GM18861 (cell line): ENCODE results near the gene JUND.
A peak's percentile ranks its signal among the peaks of the same experiment; 100 is the strongest.

Experiments
- ATAC-seq: cut with Tn5 transposase; IDR thresholded peaks from one replicate; pipeline ENCODE4 v1.9.1; 2021; ENCODE audit not compliant: unreplicated experiment

JUND gene

DNA sequence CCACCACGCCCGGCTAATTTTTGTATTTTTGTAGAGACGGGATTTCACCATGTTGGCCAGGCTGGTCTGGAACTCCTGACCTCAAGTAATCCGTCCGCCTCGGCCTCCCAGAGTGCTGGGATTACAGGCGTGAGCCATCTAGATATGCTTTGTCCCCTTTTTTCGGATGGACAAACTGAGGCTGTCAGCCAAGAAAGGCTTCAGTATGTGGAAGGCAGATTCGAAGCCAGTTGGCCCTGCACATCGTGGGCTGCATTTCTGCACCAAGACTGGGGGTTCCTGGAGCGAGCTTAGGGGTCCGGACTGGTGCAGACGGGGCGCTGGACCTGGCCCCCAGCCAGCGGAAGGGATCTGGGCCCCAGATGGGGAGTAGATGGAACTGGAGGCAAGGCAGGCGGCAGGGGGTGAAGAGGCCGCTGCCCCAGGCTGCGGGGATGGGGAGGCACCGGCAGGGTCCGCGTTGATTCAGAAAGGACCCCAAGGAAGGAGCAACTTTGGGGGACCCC, 9.7 kb upstream of the JUND start:
- no peak for ATAC-seq

DNA sequence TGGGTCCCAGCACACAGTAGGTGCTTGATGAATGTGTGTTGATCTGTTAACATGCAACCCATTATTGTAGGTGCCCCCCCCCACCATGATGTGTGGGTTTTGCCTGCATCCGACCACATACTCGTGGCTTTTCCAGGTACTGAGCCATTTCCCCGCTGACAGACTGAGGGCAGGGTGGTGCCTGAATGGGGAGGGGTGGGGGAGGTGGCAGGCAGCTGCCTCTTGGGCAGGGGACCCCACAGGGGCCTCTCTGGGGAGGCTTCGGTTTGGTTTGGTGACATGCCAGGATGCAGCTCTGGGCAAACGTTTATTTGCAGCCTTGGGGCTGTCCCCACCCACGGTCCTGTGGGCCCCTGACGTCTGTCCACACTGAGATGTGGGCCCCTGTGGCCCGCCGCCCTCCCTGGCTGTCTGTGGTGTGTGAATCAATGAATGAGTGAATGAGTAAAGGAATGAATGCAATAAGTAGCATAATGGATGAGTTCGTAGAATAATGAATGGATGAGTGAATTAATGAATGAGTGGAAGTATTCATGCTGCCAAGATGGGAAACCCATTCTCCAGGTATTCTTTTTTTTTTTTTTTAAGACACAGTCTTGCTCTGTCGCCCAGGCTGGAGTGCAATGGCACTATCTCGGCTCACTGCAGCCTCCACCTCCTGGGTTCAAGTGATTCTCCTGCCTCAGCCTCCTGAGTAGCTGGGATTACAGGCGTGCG, 9.0 kb upstream of the JUND start:
- peak; percentile 42 for ATAC-seq

DNA sequence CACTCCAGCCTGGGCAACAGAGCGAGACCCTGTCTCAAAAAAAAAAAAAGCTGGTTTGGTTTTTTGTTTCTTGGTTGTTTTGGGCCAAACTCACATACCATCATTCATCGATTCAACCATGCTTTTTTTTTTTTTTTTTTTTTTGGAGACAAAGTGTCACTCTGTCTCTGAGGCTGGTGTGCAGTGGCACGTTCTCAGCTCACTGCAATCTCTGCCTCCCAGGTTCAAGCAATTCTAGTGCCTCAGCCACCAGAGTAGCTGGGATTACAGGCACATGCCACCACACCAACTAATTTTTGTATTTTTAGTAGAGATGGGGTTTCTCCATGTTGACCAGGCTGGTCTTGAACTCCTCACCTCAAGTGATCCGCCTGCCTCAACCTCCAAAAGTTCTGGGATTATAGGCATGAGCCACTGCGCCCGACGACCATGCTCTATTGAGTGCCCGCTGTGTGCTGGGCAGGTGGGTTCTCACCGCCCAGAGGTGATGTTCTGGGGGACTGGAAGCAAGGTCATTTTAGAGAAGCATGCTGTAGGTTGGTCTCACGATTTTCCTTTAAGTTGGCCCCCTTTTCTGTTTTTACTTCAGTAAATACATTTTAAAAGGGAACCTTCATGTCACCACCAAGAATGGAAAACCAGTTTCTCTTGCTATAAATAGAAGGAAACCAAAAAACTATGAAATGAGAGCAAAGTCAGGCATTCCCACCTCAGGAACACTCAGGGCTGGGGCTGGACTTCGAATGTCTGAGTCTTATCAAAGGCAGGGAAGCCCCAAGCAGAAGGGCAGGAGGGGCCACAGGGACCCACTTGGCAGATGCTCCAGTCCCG, 8.3 kb upstream of the JUND start:
- no peak for ATAC-seq

DNA sequence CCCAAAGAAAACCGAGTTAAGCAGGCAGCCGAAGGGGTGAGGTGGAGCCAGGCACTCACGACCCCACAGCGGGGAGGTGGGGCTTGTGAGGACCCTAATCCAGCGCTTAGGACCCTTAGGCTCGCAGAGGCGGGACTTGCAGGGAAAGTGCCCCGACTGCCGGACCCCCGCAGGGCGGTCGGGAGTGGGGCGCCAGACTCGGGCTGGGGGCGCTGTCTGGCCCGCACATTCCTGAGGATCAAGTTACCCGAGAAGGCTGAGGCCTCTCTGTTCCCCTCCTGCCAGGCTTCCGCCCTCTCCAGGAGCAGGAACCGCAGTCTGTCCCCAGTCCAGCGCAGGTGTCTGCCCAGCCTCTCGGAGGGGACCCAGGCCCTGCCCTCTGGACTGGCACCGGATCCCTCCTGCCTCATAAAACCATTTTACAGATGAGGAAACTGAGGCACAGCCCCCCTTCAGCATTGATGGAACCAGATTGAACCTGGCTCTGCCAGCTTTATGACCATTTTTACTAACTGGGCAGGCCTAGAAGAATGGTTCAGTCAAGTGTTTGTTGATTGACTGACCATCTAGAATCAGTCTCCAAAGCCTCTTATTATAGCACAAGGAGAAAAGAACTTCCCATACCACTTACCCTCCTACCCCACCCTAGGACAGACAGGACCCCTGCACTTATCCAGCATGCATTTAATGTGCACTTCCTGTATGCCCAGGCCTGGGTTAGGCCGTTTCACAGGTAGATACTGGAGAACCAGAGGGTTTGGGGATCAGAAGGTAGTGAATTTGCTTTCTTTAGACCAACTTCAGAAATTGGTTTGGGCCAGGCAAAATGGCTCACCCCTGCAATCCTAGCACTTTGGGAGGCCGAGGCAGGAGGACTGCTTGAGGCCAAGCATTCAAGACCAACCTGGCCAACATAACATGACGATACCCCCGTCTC, 6.7 kb upstream of the JUND start:
- ATAC-seq, result no peak

DNA sequence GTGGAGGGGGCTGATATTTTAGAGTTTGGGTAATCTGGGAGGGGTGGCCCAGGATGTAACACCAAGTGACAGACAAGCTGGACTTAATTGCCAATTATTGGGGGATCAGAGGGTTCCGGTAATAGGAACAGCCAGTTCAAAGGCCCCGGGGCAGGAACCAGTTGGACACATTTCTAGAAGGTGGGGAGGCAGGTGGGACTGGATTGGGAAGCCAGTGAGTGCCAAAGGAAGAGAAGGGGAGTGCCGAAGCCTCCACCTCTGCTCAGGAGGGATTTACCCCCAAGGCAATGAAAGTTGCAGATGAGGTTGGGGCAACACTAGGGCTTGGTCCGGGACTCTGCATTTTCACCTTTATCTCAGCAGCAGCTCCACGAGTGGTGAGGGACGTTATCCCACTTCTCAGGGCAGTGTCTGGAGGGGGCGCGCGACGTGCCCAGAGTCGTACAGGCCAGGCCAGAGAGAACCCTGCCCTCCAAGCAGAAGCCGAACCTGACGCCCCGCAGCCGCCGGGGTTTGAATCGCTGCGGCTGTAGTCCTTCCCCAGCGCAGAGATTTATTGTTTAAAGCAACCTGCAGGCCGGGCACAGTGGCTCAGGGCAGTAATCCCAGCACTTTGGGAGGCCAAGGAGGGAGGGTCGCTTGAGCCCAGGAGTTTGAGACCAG, 5.7 kb upstream of the JUND start:
- ATAC-seq, result no peak

DNA sequence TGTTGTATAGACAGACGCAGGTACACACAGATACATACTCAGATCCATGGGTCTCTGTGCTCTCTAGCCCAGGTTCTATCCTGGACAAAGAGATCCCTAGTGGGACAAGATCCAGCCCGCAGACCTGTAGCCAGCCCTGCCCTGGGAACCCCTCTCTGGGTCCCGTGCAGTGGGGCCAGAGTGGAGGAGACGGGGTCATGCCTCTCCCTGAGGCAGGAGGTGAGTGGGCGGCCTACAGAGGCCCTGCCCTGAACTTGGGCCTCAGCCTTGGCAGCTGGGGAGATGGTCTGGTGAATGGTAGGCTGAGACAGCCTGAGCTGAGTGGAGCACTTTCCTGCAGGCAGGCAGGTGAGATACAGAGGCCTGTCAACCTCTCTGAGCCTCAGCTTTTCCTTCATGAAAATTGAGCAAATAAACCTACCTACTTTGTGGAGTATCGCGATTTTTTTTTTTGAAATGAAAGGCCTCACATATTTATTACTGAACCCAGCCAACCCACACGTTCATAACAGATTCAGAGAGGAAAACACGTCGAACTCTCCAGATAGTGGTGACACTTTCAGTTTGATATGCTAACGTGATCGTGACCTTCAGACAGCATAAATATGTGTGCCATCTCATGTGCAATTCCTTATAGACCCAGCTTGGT, 3.4 kb upstream of the JUND start:
- ATAC-seq, result no peak

DNA sequence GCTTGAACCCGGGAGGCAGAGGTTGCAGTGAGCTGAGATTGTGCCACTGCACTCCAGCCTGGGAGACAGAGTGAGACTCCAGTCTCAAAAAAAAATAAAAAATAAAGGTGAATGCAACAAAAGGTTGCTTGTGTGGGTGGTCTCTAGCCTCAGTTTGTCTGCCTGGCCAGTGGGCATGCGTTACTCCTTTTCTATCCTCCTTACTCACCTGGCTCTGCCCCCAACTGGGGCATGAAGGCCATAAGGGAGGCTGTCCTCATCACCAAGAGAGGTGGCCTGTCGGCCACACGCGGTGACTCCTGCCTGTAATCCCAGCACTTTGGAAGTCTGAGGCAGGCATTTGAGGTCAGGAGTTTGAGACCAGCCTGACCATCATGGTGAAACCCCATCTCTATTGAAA, 1.9 kb upstream of the JUND start:
- ATAC-seq, result no peak

DNA sequence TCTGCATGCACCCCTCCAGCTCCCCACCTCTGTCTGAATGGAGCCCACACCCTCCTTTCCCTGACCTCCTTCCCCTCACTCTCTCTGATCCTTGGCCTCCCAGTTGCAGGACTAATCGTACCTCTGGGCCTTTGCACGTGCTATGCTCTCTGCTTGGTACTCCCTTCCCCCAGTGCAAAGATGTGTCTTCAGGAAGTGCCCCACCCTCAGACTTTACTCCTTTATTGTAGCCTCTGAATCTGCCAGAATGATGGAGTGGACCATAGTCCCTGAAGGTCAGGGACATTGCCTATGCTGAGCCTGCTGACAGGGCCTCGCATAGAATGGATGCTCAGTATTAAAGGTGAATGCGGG, 1.3 kb upstream of the JUND start:
- ATAC-seq, result no peak

DNA sequence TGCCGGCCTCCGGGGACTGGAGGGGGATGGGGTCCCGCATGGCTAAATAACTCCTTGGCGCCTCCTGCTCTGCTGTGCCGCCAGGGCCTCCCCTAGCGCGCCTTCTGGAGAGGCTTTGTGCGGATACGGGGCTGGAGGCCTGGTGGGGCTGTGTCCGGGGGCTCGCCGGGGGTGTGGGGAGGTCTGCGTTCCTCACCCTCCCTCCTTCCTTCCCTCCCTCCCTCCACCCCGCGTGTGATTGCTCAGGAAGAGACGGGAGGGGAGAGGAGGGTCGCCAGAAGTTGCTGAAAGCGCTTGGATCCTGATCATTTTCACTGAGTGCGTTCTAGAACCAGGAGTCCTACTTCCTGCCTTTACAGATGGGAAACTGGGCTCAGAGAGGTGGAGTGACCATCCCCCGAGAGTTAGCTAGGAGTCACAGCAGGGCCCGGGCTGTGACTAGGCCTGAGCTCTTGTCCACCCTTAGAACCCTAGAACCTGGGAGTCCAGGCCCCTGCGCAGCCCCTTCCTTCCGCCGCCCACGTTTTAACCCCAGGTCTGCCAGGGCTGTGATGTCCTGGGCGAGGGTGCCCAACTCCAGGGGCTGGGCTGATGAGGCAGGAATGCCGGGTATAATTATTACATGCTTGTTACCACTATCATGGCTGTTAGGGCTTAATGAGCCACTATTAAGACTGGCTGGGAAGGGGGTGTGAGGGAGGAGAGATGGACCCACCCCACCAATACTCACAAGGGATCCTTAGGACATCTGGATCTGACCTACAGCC, 782 bp upstream of the JUND start:
- no peak for ATAC-seq

DNA sequence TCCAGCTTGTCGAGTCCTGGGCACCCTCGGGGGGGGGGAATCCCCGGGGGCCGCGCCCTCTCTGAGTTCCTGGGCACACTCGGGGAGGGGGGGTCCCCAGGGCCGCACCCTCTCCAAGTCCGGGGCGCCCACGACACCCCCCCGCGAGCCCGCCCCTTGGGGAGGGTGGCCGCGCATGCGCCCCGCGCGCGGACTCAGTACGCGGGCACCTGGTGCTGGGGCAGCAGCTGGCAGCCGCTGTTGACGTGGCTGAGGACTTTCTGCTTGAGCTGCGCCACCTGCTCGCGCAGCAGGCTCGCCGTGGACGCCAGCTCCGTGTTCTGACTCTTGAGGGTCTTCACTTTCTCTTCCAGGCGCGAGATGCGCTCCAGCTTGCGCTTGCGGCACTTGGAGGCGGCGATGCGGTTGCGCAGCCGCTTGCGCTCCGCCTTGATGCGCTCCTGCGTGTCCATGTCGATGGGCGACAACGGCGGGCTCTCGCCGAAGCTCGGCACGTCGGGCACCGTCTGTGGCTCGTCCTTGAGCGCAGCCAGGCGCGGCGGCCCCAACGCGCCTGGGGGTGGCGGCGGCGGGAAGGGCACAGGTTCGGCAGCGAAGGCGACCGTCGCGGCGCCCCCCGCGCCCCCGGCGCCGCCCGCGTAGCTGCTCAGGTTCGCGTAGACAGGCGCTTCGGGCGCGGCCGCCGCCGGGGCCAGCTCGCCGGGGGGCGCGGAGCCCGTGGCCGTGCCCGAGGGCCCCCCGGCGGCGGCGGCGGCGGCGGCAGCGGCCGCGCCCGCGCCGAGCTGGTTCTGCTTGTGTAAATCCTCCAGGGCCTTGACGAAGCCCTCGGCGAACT, 958 bp downstream of the JUND start:
- peak; percentile 24 for ATAC-seq

DNA sequence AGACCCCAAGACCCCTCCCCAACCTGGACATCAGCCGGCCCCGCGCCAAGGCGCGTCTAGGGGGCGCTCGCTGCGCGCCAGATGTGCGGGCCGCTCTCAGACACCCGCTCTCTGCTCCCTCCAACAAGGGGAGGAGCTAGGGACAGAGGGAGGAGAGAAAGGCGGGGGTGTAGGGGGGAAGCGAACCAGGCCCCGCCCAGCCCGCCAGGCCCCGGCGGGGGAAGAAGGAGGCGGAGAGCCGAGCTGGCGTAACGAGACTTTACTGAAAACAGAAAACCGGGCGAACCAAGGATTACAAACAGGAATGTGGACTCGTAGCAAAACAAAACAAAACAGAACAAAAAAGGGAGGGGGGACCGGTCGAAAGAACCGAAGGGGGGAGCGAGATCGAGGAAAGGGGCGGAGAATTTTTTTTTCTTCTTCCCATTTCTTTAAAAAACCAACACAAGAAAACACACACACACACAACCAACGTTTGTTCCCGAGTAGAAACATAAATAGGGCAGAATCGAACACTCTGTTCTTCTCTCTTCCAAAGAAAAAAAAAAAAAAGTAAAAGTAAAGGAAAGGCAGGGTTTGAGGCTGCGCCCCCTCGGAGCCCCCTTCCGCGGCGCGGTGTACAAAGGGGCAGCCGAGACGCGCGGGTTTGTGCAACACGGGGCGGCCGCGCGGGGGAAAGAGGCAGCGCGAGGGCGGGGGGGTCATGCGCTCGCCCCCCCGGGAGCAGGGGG, 1.7 kb downstream of the JUND start:
- no peak for ATAC-seq

DNA sequence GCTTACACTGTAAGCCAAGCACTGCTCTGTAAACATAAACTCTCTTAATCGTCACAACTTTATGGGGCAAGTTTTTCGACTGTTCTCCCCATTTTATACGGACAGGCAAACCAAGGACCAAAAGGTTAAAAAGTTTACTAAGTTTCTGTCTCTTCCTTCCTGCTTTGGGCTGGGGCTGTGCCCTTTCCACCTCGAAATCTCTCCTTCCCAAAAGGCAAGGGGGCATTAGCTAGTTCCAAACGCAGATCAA, 2.2 kb downstream of the JUND start:
- ATAC-seq, result no peak

DNA sequence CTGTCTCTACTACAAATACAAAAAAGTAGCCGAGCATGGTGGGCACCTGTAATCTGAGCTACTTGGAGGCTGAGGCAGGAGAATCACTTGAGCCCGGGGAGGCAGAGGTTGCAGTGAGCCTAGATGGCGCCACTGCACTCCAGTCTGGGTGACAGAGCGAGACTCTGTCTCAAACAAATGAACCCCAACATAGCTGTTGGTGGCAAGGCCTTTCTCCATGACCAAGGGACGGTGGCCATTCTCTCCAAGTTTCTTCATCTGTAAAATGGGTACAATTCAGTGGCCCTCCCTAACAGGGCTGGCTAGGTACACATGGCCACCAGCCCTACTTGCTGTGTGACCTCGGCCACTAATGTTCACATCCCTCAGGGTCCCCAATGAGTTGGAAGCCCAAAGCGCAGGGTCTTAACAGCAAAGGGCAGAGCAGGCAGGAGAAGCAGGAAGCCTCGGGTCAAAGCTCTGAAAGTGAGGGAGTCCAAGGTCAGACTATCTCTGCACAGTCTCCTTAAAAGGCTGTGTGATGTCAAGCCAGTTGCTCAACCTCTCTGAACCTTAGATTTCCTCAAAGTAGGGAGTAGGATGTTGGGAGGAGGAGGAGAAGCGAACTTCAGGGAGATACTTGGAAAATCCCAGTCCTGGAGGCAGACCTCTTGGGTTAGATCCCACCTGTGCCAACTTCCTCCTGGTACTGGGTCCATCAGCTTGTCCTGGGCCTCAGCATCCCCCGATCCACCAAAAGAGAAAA, 2.7 kb downstream of the JUND start:
- ATAC-seq, result no peak

DNA sequence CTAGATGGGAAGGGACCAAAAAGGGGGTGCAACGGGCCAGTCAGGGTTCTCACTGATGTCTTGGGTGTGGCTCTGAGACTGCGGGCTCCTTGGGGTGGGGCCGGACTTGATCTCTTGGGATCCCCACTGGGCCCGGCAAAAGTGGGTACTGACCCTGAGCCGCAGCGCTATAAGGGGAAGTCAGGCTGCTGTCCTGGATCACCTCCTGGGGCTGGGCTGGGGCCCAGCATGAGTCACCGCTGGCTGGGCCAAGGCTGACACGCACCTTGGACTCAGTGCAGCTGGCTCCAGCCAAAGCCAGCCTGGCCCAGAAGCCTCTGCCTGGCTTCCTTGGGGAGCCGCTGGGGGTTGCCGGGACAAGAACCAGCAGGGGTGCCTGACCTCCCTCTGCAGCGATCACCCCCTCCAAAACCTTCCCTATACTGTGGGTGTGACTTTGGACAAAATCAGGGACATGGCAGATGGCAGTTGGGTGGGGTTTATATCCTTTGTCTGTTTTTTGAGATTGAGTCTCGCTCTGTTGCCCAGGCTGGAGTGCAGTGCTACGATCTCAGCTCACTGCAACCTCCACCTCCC, 6.6 kb downstream of the JUND start:
- no peak for ATAC-seq

DNA sequence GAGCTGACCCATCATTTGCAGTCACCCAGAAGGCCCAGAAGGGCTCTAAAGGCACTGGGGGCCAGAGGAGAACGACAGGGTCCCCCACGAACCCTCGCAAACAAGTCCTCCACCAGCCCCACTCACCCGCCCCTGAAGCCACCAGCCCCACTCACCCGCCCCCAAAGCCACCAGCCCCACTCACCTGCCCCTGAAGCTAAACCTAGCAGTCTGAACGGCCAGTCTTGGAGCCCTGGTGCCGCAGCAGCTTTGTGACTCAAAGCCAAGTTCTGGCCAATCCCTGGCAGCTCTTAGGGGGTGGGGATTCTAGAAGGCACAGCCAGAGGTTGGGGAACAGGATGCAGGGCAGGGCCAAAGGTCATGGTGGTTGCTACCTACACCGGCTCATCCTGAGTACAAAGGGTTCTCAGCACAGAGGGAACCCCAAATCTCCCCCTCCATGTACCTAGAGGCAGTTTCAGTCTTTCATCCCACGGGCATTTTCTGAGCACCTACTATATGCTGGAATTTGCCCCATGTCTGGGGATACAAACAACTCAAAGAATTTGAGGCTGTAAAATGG, 7.1 kb downstream of the JUND start, which contains the start of gene IQCN:
TSS of gene IQCN (minus strand) at position 234 of the 562 bp plus-strand sequence. CDS start 4,974 bp downstream, outside the sequence.
- no peak for ATAC-seq

DNA sequence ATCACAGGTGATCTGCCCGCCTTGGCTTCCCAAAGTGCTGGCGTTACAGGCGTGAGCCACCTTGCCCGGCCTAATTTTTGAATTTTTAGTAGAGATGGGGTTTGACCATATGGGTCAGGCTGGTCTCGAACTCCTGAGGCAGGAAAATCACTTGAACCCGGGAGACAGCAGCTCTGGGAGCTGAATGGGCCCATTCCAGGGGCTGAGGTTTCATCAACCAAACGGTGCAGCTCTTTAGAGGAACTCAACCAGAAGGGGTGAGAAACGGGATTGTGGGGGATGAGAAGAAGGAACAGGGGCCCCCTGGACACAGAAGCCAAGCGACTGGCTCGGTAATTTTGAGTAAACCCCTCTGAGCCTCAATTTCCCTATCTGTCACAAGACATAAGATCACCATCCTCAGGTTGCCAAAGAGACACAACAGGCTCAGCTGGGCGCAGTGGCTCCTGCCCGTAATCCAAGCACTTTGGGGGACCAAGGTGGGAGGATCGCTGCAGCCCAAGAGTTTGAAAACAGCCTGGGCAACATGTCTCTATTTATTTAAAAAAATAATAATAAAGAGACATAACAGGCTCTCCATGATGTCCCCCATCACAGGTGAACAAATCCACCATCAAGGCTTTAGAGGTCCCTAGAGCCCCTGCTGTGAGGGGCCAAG, 7.7 kb downstream of the JUND start:
- no peak for ATAC-seq
